Neural cell (in vitro differentiated cells): ENCODE data around the gene PLIN4. TPM values are rescaled to one million over a fixed set of nuclear protein-coding genes. Genes with fewer than 3 reads are reported as not detected.
"Not testable (repeated sequence)": the region's sequence is repeated elsewhere in the genome, so short reads cannot be mapped to it uniquely, and the experiment has no call there.

ENCODE experiments used
- H2AFZ ChIP-seq: fragments of 200-600, 300-800 bp; sonication (generic), shearing (Covaris generic); 2 replicates; pipeline ENCODE4 v1.6.0; 2014; ENCODE audit warnings: low read depth, mild to moderate bottlenecking, antibody characterized with exemption, low read length, moderate library complexity
- H3F3A ChIP-seq: fragments of 200-600 bp; shearing (Covaris generic); 2 replicates; pipeline ENCODE4 v1.6.1; 2016; ENCODE audit warnings: mild to moderate bottlenecking, moderate library complexity, mixed read lengths, antibody characterized with exemption, low read length; ENCODE audit not compliant: insufficient read depth, poor library complexity, severe bottlenecking
- H3K27ac ChIP-seq: fragments of 200-600, 300-800 bp; sonication (generic), shearing (Covaris generic); 2 replicates; pipeline ENCODE4 v1.5.1; 2014; ENCODE audit warnings: mild to moderate bottlenecking, low read length, moderate library complexity
- H3K27me3 ChIP-seq: fragments of 300-800, 200-600 bp; sonication (generic), shearing (Covaris generic); 2 replicates; pipeline ENCODE4 v1.6.0; 2014; ENCODE audit warnings: mild to moderate bottlenecking, low read depth, low read length, moderate library complexity; ENCODE audit not compliant: insufficient read depth
- H3K36me3 ChIP-seq: fragments of 300-800, 200-600 bp; sonication (generic), shearing (Covaris generic); 2 replicates; pipeline ENCODE4 v1.5.1; 2014; ENCODE audit warnings: mild to moderate bottlenecking, antibody characterized with exemption, low read length, moderate library complexity; ENCODE audit not compliant: insufficient read depth
- H3K4me2 ChIP-seq: fragments of 300-800, 200-600 bp; sonication (generic), shearing (Covaris generic); 2 replicates; pipeline ENCODE4 v1.6.0; 2014; ENCODE audit warnings: mild to moderate bottlenecking, low read length
- H3K4me3 ChIP-seq: fragments of 300-800, 200-600 bp; sonication (generic), shearing (Covaris generic); 2 replicates; pipeline ENCODE4 v1.5.1; 2014; ENCODE audit warnings: mild to moderate bottlenecking, low read length, moderate library complexity
- H3K79me2 ChIP-seq: fragments of 200-600 bp; shearing (Covaris generic); replicated peaks from 2 replicates; pipeline ENCODE4 v1.6.0; 2014; ENCODE audit warnings: mild to moderate bottlenecking, low read length, moderate library complexity; ENCODE audit not compliant: insufficient read depth
- H3K9ac ChIP-seq: fragments of 300-800, 200-600 bp; sonication (generic), shearing (Covaris generic); 2 replicates; pipeline ENCODE4 v1.6.1; 2016; ENCODE audit warnings: mild to moderate bottlenecking, low read length, mixed read lengths
- H3K9me2 ChIP-seq: fragments of 200-600 bp; shearing (Covaris generic); 2 replicates; pipeline ENCODE4 v1.6.1; 2016; ENCODE audit warnings: mild to moderate bottlenecking, low read length, mixed read lengths; ENCODE audit not compliant: insufficient read depth
- H3K9me3 ChIP-seq: fragments of 200-600, 300-800 bp; sonication (generic), shearing (Covaris generic); 2 replicates; pipeline ENCODE4 v1.6.1; 2016; ENCODE audit warnings: mild to moderate bottlenecking, mixed run types, low read length, moderate library complexity, mixed read lengths
- H4K20me1 ChIP-seq: fragments of 200-600 bp; shearing (Covaris generic); 2 replicates; pipeline ENCODE4 v1.6.1; 2016; ENCODE audit warnings: mild to moderate bottlenecking, mixed run types; ENCODE audit not compliant: insufficient read depth
- CTCF ChIP-seq: fragments of 450-650 bp; IDR thresholded peaks from 2 replicates; pipeline ENCODE4 v1.5.1; 2014; ENCODE audit warnings: antibody characterized with exemption, mild to moderate bottlenecking, moderate library complexity; ENCODE audit not compliant: poor library complexity, severe bottlenecking
- EP300 ChIP-seq: fragments of 450-650 bp; conservative IDR thresholded peaks from 2 replicates; pipeline ENCODE4 v1.6.1; 2014; ENCODE audit warnings: antibody characterized with exemption, mild to moderate bottlenecking, moderate library complexity; ENCODE audit not compliant: poor library complexity, severe bottlenecking
- EZH2 ChIP-seq: fragments of 200-600, 300-800 bp; shearing (Covaris generic), sonication (generic); IDR thresholded peaks from 2 replicates; pipeline ENCODE4 v1.6.1; 2014; ENCODE audit warnings: antibody characterized with exemption, low read length, borderline replicate concordance, mild to moderate bottlenecking; ENCODE audit not compliant: insufficient read depth, poor library complexity, severe bottlenecking
- MXI1 ChIP-seq: fragments of 450-650 bp; conservative IDR thresholded peaks from 2 replicates; pipeline ENCODE4 v1.6.1; 2014; ENCODE audit warnings: antibody characterized with exemption, mild to moderate bottlenecking; ENCODE audit not compliant: poor library complexity, severe bottlenecking
- POLR2AphosphoS5 ChIP-seq: IDR thresholded peaks from 2 replicates; pipeline ENCODE4 v1.6.1; 2012
- RAD21 ChIP-seq: fragments of 450-650 bp; conservative IDR thresholded peaks from 2 replicates; pipeline ENCODE4 v1.6.1; 2014; ENCODE audit warnings: antibody characterized with exemption, mild to moderate bottlenecking, moderate library complexity
- REST ChIP-seq: IDR thresholded peaks from 2 replicates; pipeline ENCODE4 v1.6.1; 2012; ENCODE audit warnings: borderline replicate concordance
- SMC3 ChIP-seq: fragments of 450-650 bp; conservative IDR thresholded peaks from 2 replicates; pipeline ENCODE4 v1.6.1; 2014; ENCODE audit warnings: antibody characterized with exemption, mild to moderate bottlenecking, moderate library complexity; ENCODE audit not compliant: poor library complexity
- TAF1 ChIP-seq: IDR thresholded peaks from 2 replicates; pipeline ENCODE4 v1.6.1; 2012; ENCODE audit warnings: low read depth
- polyA plus RNA-seq: library from polyadenylated mRNA; depleted of rRNA; stranded (reverse); fragments of >200 nt; gene quantifications from 2 replicates; pipeline ENCODE4 v1.2.3, GENCODE V29; 2014

Gene PLIN4
- polyA plus RNA-seq, 1 donor from 2014 or later: not detected

- H3K9ac ChIP-seq, H3K9me3 ChIP-seq, H3F3A ChIP-seq, H3K79me2 ChIP-seq, H3K27me3 ChIP-seq, H2AFZ ChIP-seq, H3K4me2 ChIP-seq, H3K27ac ChIP-seq, H3K9me2 ChIP-seq, H4K20me1 ChIP-seq, H3K4me3 ChIP-seq, H3K36me3 ChIP-seq: not testable (repeated sequence)
Observed at GRCh38 chr19:4563562-4563961, 45.3 kb upstream of the PLIN4 start.

- not testable (repeated sequence) for H3K27ac ChIP-seq, H2AFZ ChIP-seq, H4K20me1 ChIP-seq, H3K9ac ChIP-seq, H3K79me2 ChIP-seq, H3K4me3 ChIP-seq, H3K9me3 ChIP-seq, H3K36me3 ChIP-seq, H3K4me2 ChIP-seq, H3F3A ChIP-seq, H3K27me3 ChIP-seq, H3K9me2 ChIP-seq
Observed at GRCh38 chr19:4562085-4562484, 43.8 kb upstream of the PLIN4 start.

- Histone ChIP-seq H3K9me2 (no peaks in the 10 kb centered on the region), H3K9ac (no peak within 1 kb of the TSS), H3K4me2 (no peak within 1 kb of the TSS), H3K4me3 (no peak within 1 kb of the TSS), H3K36me3 (peaks cover 8% of the 10 kb centered on the region), H2AFZ (no peak within 1 kb of the TSS), H3F3A (no peaks in the 10 kb centered on the region), H3K9me3 (no peaks in the 10 kb centered on the region), H3K79me2 (no peaks in the 10 kb centered on the region), H4K20me1 (no peaks in the 10 kb centered on the region), H3K27me3 (no peaks in the 10 kb centered on the region), H3K27ac (no peak within 1 kb of the TSS)
- no peak for TF ChIP-seq REST
- TF ChIP-seq POLR2AphosphoS5: no peak
- no peak for TF ChIP-seq CTCF
- TF ChIP-seq EP300: no peak
- TF ChIP-seq RAD21: no peak
- no peak for TF ChIP-seq SMC3
- TF ChIP-seq MXI1: no peak
- TF ChIP-seq EZH2: no peak
- TF ChIP-seq TAF1: no peak
Observed at GRCh38 chr19:4559569-4559968, 41.3 kb upstream of the PLIN4 start, which contains the start of gene SEMA6B. Gene SEMA6B (minus strand): TSS chr19:4559684. CDS start chr19:4558457, 1,227 bp downstream.
